Activated gamma-delta T cell treated with Interleukin-2 at 50 U/mL for 16 hours (primary cell): ENCODE measurements around the gene BCR.

Experiments used
- DNase-seq: peaks from one replicate; pipeline ENCODE4 v3.0.0-alpha.2; 2020

BCR gene

GRCh38 chr22:23152238-23153114, 27.8 kb upstream of the BCR start:
- no peak for DNase-seq

DNA sequence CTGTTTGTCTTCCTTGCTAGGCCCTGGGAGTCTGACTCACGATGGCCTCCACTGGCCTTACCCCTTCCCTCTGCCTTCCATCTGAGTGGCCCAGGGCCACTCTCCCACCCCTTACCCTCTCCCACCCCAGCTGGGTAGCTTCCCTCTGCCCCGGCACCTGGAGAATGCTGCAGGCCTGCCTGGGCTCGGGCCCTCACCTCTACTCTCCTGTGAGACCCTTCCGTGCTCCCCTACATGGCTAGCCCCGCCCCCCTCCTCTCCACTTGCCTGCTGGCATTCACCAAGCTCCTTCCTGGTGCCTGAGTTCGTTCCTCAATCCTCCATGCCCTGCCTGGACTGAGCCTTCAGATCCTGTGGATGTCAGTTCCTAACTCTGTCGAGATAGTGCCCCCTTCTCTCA, 26.3 kb upstream of the BCR start:
- no peak for DNase-seq

GRCh38 chr22:23154461-23154860, 25.8 kb upstream of the BCR start:
- no peak for DNase-seq

- DNase-seq, result no peak
These were observed 25.2 kb upstream of the BCR start for GRCh38 chr22:23155143-23155542.

DNA sequence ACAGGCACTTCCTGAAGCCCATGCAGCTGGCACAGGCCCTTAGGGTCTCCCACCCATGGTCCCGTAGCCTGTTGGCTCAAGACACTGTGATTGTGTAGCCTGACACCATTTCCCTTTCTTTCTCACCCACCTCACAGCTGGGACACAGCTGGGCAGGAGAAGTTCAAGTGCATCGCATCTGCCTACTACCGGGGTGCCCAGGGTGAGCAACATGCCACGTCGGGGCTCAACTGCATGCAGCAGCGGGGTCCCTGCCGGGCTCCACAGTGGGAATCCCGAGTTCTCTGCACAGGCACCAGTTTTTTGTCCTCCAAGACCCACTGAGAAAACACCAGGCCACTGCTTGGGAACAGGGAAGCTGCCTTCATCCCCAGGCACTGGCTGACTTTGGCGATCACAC, 24.5 kb upstream of the BCR start:
- no peak for DNase-seq

DNA sequence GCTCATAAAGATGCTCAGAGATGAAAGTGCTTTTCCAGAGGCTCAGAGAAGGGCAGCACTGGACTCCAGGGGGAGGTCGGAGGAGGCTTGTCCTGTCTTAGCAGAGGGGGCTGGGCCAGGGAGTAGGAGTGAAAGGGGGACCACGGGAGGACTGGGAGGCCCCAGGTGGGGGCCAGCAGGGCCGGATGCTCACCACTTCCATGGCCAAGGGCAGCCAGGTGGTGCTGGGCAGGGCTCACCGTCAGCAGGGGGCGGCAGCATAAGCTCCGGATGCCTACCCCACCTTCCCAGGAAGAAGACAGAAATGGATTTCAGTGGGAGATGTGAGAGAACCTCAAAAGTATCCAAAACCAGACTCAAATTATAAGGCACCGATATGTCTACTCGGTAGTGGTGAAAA, 24.0 kb upstream of the BCR start:
- DNase-seq, result no peak

DNA sequence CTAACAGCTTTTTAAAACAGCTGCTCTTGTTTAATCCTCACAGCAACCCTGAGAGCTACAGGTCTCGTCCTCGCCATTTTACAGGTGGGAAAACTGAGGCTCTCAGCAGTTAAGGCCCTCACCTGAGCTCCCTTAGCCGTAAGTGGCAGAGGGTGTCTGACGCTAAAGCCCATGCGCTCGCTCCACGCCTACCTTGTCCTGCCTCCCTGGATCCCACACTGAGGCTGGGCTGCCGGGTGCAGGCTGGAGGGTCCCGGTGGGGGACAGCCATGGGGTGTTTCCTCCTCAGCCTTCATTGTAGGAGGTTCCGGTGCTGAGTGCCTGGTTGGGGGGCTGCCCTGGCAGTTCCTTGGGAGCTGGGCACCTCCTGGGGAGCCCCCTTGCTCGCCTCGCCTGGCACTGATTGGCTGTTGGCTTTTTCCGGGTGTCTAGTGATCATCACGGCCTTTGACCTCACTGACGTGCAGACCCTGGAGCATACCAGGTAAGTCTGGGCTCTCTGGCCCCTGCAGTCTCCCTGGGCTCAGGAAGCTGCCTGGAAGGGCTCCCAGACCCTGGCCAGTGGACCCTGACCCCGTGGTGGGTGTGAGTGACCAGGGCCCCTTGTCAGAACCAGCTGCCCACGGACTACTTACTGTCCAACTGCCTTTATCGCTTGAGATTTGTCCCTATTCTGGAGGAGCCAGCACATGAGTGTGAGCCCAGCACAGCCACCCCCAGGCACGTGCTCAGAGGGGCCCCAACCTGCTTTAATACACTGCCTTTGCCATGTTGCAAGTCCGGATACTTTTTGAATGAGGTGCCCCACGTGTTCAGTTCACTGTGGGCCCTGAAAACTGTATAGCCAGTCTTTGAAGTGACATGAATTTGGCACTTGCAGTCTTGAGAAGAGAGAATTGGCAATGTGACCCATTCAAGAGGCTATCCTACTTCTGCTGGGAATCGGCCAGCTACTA, 22.5 kb upstream of the BCR start:
- no peak for DNase-seq

GRCh38 chr22:23158516-23159290, 21.6 kb upstream of the BCR start:
- no peak for DNase-seq

DNA sequence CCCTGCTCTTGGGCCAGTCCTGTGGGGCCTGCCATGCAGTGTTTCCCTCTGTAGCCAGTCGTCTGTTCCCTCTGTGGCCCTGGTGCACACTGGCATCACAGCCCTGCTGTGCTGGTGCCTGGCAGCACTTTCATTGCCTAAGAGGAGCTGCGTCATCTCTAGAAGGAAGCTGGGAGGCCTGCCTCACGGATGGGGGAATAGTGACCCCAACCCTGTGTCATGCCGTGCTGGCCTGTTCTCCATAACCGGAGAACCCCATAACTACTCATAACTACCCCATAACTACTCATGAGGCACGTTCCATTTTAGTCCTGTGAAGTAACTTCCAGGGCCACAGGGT, 21.0 kb upstream of the BCR start:
- DNase-seq, result no peak

GRCh38 chr22:23161029-23161428, 19.3 kb upstream of the BCR start:
- no peak for DNase-seq

- no peak for DNase-seq
These were observed 18.7 kb upstream of the BCR start for GRCh38 chr22:23161574-23161973.

DNA sequence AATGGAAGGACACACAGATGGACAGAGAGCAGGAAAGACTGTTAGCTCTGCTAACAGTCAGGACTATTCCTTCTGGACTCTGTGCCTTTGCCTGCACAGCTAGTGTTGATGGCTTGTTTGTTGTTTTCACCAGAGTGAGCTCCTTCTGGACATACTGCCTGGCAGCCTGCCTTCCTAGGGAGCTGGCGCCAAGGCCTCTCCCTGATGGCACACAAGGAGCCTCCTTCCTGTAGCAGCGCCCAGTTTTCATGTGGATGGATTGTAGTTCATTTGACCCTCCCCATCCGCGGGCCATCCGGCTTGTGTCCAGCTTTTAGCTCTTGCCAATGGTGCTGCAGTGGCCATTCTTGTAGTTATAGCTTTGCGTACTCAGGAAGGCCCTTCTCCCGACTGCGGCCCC, 16.6 kb upstream of the BCR start:
- no peak for DNase-seq

DNA sequence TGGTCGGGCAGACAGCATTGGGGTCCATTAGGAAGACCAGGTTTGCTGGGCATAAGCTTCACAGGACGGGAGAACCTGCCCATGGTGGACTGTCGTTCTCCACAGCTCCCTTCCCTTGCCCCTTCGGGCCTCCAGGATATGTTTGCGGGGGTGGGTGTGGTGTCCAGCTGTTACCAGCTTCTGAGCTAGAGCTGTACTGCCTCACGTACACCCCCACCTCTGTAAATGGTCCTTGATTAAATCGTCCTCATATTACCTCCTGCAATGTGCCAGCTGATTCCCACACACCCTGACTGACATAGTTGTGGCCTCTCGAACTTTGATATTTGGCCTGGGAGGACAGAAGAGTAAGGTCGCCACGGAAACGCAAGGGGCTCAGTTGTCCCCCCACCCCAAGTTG, 16.2 kb upstream of the BCR start:
- DNase-seq, result no peak

GRCh38 chr22:23166042-23166831, 14.1 kb upstream of the BCR start:
- no peak for DNase-seq

- DNase-seq, result no peak
These were observed 13.3 kb upstream of the BCR start for GRCh38 chr22:23166841-23167616.

DNA sequence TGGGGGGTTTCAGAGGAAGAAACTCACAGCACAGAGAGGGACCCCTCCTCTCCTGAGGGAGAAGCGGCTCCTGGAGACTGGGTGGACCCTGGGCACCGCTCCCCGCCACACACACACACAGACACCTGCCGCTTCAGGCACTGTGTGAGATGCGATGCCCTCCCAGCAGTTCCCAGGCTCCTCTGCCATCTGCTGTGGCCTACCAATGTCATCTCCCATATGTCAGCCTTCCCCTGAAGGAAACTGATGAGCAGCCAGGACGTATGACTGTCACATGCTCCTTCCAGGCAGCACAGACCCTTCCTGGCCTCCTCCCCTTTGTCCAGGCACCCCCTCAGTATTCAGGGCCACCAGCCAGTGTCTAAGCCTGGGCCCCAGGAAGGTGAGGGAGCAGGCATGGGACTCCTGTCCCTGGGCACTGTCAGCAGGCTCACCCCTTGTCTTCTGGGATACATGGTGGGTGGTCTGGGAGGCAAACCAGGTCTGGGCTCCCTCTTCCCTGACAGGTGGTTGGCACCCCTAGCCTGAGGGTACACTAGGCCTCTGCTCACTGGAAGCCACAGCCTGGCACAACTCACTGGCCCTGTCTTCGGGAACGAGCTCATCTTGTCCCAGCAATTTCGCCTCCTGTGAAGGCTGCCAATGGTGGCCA, 11.8 kb upstream of the BCR start:
- DNase-seq, result no peak

DNA sequence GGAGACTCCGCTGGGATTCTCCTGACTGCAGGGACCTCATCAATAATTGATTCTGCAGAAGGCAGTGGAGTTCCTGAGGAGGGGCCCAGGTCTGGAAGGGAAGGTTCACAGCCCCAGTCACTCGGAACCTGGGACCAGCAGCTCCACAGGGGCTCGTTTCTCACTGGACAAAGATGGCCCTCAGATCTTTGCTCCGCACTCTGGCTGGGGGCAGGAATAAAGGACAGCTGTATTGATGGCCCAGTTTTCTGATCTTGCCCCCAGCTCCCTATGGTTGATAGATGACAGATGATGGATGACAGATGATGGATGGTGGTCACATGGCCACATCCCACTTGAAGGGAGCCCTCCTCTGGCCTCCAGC, 11.3 kb upstream of the BCR start:
- DNase-seq, result no peak

DNA sequence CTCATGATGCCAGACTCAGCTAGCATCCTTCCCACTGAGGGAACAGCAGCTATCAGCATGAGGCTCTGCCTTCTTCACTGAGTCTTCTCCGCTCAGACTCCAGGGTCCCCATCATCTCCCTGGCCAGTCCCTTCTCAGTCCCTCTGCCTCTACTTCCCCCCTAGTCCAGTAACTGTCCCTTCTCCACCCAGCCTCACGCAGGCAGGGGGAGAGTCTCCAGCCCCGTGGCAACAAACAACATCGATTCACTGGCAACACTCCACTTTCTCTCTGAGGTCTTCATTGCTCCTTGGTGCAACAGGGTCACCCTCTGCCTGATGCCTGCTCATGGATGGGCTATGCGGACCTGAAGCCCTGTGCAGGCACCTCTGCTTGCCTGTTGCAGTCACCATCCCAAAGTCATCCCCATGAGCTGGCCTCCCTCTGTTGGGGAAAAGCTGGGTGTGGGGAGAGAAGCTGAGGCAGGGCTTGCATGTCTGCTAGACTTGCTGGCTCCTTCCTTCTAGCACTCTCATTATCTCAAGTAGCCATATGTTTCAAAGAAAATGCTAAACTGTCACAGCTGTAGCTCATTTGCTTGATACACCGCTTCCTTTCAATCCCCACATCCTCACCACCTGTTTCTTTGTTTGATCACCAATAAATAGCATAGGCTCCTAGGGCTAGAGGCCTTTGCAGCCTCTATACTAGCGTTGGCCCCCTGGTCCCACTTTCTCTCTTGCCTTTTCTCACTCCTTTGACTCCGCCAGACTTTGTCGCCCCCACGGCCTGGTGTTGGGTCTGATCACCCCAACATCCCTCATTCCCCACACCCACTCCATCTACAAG, 4.3 kb upstream of the BCR start:
- no peak for DNase-seq

DNA sequence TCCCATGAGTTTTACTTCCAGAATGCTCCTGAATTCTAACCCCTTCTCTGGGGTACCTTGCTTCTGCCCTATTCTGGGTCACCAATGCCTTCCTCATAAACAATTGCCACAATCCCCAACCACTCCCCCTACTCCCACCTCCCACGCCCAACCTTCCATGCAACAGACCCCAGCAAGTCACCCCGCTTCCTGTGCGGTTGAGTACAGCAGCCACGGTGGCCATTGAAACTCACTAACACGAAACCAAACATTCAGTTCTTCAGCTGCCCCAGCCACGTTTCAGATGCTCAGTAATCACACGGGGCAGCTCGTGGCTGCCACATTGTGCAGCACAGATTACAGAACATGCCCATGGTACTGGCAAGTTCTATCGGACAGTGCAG, 3.7 kb upstream of the BCR start:
- no peak for DNase-seq

DNA sequence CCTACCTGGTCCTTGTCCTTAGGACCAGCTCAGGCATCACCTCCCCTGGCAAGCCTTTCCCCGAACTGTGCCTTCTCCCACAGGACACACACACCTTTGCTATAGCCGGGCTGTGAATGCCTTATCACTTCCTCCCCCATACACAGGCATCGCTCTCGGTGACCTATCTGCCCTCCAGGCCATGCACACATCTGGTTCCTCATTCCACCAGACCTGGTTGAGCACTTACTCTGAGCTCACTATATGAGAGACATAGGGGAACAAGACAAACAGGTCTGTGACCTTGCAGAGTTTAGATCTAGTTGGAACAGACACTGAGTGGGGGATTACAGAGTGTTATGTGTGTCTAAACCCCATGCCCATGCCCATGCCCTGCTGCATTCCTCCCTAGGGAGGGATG, 3.1 kb upstream of the BCR start:
- no peak for DNase-seq
